GM18868 (cell line): ENCODE data around the gene FARP2.
"Not testable (repeated sequence)": the region's sequence is repeated elsewhere in the genome, so short reads cannot be mapped to it uniquely, and the experiment has no call there.

Experiments used
- ATAC-seq: cut with Tn5 transposase; IDR thresholded peaks from one replicate; pipeline ENCODE4 v1.9.1; 2021; ENCODE audit warnings: mild to moderate bottlenecking, moderate library complexity; ENCODE audit not compliant: unreplicated experiment

FARP2 gene

GRCh38 chr2:241451840-241452506, 95.9 kb downstream of the FARP2 start:
- ATAC-seq: no peak

GRCh38 chr2:241453919-241454318, 97.8 kb downstream of the FARP2 start:
- not testable (repeated sequence) for ATAC-seq

GRCh38 chr2:241454837-241455485, 98.9 kb downstream of the FARP2 start:
- ATAC-seq: no peak

GRCh38 chr2:241456546-241456945, 100.5 kb downstream of the FARP2 start:
- no peak for ATAC-seq

GRCh38 chr2:241458687-241459086, 102.6 kb downstream of the FARP2 start:
- no peak for ATAC-seq

- no peak for ATAC-seq
Observed at GRCh38 chr2:241459520-241459919, 103.4 kb downstream of the FARP2 start.

GRCh38 chr2:241460631-241461030, 104.5 kb downstream of the FARP2 start:
- no peak for ATAC-seq

- ATAC-seq: no peak
Observed at GRCh38 chr2:241461693-241462677, 105.9 kb downstream of the FARP2 start.

GRCh38 chr2:241463276-241464135, 107.4 kb downstream of the FARP2 start:
- no peak for ATAC-seq

- no peak for ATAC-seq
Observed at GRCh38 chr2:241465543-241465942, 109.5 kb downstream of the FARP2 start.

- no peak for ATAC-seq
Observed at GRCh38 chr2:241466230-241466629, 110.1 kb downstream of the FARP2 start.

GRCh38 chr2:241467777-241468475, 111.8 kb downstream of the FARP2 start:
- ATAC-seq: no peak

- no peak for ATAC-seq
Observed at GRCh38 chr2:241468476-241468781, 112.3 kb downstream of the FARP2 start.

GRCh38 chr2:241469746-241470145, 113.7 kb downstream of the FARP2 start:
- ATAC-seq: no peak

GRCh38 chr2:241473399-241473798, 117.3 kb downstream of the FARP2 start:
- ATAC-seq: no peak

GRCh38 chr2:241475267-241475666, 119.2 kb downstream of the FARP2 start:
- no peak for ATAC-seq

- no peak for ATAC-seq
Observed at GRCh38 chr2:241478166-241478565, 122.1 kb downstream of the FARP2 start.

- no peak for ATAC-seq
Observed at GRCh38 chr2:241479026-241479898, 123.2 kb downstream of the FARP2 start.

- ATAC-seq: no peak
Observed at GRCh38 chr2:241481687-241482086, 125.6 kb downstream of the FARP2 start.
